Thoracic aorta (tissue), 2 donors: ENCODE measurements around the gene ERCC5. TPM values are rescaled to one million over a fixed set of nuclear protein-coding genes. Genes with fewer than 3 reads are reported as not detected.

Experiments
- ATAC-seq: fragments of 150-250 bp; one replicate; pipeline ENCODE4 v1.8.0; 2017; ENCODE audit warnings: low read depth; ENCODE audit not compliant: insufficient number of reproducible peaks, low FRiP score
- DNase-seq: peaks from one replicate; pipeline ENCODE4 v3.0.0-alpha.2; 2020; ENCODE audit warnings: low spot score
- H3K27ac ChIP-seq, 2 donors: fragments of 200-600 bp; sonication (generic); 1 replicate in 1 of 2; 2 replicates in 1 of 2; pipeline ENCODE4 v1.5.1; 2016; ENCODE audit warnings: mild to moderate bottlenecking in 2 of 2, moderate library complexity in 2 of 2
- H3K27me3 ChIP-seq: fragments of 200-600 bp; sonication (generic); replicated peaks from 2 replicates; pipeline ENCODE4 v1.6.0; 2016; ENCODE audit warnings: mild to moderate bottlenecking; ENCODE audit not compliant: insufficient read depth
- H3K36me3 ChIP-seq: fragments of 200-600 bp; sonication (generic); one replicate; pipeline ENCODE4 v1.5.1; 2016
- H3K4me1 ChIP-seq, 2 donors: fragments of 200-600 bp; sonication (generic); 1 replicate in 1 of 2; 2 replicates in 1 of 2; pipeline versions ENCODE4 v1.5.1 to v1.6.0; 2016; ENCODE audit warnings: low read depth in 2 of 2, mild to moderate bottlenecking in 1 of 2; ENCODE audit not compliant: control insufficient read depth in 1 of 2
- H3K4me3 ChIP-seq: fragments of 200-600 bp; sonication (generic); 2 replicates; pipeline ENCODE4 v1.5.1; 2016; ENCODE audit warnings: mild to moderate bottlenecking
- H3K9me3 ChIP-seq: fragments of 200-600 bp; sonication (generic); 2 replicates; pipeline ENCODE4 v1.5.1; 2016
- CTCF ChIP-seq: fragments of 200-600 bp; sonication (generic); IDR thresholded peaks from one replicate; pipeline ENCODE4 v1.5.1; 2019; ENCODE audit warnings: antibody characterized with exemption
- total RNA-seq, 2 donors: library from RNA; depleted of rRNA; stranded (reverse); fragments of >200 nt; gene quantifications; one replicate each; pipeline versions ENCODE4 v1.1.0 to v1.2.3, GENCODE V29; 2016

The ERCC5 gene
- total RNA-seq, 2 donors from 2014 or later = 59.4 to 80.8 TPM

- DNase-seq (no peak), ATAC-seq (no peak)
- no peak overlapping the region for H3K4me3 ChIP-seq
- TF ChIP-seq CTCF = no peak
- H3K36me3 ChIP-seq = peaks cover 23% of the 10 kb centered on the region
- H3K27ac ChIP-seq = no peak overlapping the region
- no peaks in the 10 kb centered on the region for H3K9me3 ChIP-seq
- H3K4me1 ChIP-seq = peaks cover 3 to 14% of the 10 kb centered on the region in 2 donors
- no peaks in the 10 kb centered on the region for H3K27me3 ChIP-seq
Measured at GRCh38 chr13:102852556-102852955, 6.7 kb downstream of the ERCC5 start.

GRCh38 chr13:102854675-102855074 is 8.8 kb downstream of the ERCC5 start:
- ATAC-seq = no peak
- peaks cover 38% of the 10 kb centered on the region for H3K36me3 ChIP-seq

GRCh38 chr13:102856557-102856956 is 10.7 kb downstream of the ERCC5 start:
- no peaks in the 10 kb centered on the region for H3K4me1 ChIP-seq
- no peak for TF ChIP-seq CTCF
- ATAC-seq (no peak), DNase-seq (no peak)
- H3K27me3 ChIP-seq = no peaks in the 10 kb centered on the region
- H3K27ac ChIP-seq = no peak overlapping the region
- no peaks in the 10 kb centered on the region for H3K9me3 ChIP-seq
- H3K36me3 ChIP-seq = peaks cover 52% of the 10 kb centered on the region
- H3K4me3 ChIP-seq = no peak overlapping the region

More at GRCh38 chr13:102854675-102855074, 8.8 kb downstream of the ERCC5 start:
- Histone ChIP-seq H3K4me3 (no peak overlapping the region), H3K27ac (no peak overlapping the region), H3K9me3 (no peaks in the 10 kb centered on the region), H3K4me1 (no peaks in the 10 kb centered on the region), H3K27me3 (no peaks in the 10 kb centered on the region)
- DNase-seq = no peak
- TF ChIP-seq CTCF = no peak

GRCh38 chr13:102862624-102863210 is 16.9 kb downstream of the ERCC5 start:
- Histone ChIP-seq H3K27ac (no peak overlapping the region), H3K4me1 (no peaks in the 10 kb centered on the region), H3K27me3 (no peaks in the 10 kb centered on the region), H3K9me3 (no peaks in the 10 kb centered on the region), H3K4me3 (no peak overlapping the region), H3K36me3 (peaks cover 83% of the 10 kb centered on the region)
- no peak for ATAC-seq
- no peak for TF ChIP-seq CTCF
- DNase-seq = no peak

- DNase-seq (no peak), ATAC-seq (no peak)
- Histone ChIP-seq H3K4me1 (no peaks in the 10 kb centered on the region), H3K36me3 (peaks cover 82% of the 10 kb centered on the region), H3K4me3 (no peak overlapping the region), H3K27me3 (no peaks in the 10 kb centered on the region), H3K9me3 (no peaks in the 10 kb centered on the region), H3K27ac (no peak overlapping the region)
- no peak for TF ChIP-seq CTCF
Measured at GRCh38 chr13:102863590-102863989, 17.8 kb downstream of the ERCC5 start.
